Measurements from ENCODE around the gene ANKRD53.
"Not testable (repeated sequence)": the region's sequence is repeated elsewhere in the genome, so short reads cannot be mapped to it uniquely, and the experiment has no call there.

ANKRD53 gene

DNA sequence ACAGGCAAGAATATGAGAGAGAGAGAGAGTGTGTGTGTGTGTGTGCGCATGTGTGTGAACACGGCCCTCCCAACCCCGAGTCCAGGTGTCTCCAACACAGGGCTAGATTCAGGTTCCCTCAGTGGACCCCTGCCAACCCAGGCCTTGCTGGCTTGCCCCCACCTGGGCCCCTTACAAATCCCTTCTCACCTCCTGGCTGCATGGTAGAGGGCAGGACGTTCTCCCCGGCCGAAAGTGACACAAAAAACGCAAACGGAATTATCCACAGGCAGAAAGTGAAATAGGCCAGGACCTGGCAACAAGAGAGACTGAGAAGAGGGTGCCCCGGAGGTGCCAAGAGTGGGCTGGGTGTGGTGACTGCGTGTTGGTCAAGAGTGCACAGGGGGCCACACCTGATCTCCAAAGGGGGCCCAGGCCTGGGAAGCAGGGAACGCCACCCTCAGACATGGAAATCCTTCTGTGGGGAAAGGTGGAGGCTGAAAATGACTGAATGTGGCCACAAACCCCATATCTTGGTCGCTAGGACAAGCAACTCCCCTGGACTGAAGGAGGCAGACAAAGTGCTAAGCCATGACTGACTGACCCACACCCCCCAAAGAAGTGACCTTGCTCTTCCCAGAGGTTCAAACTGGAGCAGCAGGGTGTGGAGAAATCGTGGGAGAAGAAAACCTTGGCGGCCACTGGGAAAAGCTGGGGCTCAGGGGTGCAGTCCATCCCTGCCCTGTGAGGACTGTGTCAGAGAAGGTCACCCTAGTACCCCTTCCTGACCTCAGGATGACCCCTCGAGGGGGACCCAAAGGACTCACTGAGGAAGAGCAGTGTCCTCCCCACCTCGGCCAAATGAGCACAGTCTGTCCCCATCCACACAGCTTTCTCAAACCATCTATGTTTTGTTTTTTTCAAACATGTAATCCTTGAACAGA is 10.6 kb downstream of the ANKRD53 start:
- DNase-seq (ENCODE audit: extremely low read depth in 1 of 2, low read depth in 1 of 2) = no peak

DNA sequence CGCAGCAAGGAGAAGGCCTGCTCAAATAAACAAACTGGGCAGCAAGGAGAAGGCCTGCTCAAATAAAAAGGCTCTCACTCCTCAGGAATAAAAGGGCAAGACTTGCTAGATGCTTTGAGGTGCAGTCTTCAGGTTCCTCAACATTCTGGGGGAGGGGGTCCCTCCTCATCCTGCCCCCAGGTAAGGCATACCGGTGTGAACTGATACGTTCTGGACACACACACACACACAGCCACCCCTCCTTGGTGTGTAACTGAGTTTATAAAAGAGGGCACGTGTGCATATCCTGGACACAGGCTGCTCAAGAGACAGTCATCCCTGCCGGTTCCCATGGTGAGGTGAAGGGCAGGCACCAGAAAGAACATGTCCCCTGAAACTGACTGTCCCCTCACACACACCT is 11.8 kb downstream of the ANKRD53 start:
- no peak for DNase-seq (ENCODE audit: extremely low read depth in 1 of 2, low read depth in 1 of 2)

DNA sequence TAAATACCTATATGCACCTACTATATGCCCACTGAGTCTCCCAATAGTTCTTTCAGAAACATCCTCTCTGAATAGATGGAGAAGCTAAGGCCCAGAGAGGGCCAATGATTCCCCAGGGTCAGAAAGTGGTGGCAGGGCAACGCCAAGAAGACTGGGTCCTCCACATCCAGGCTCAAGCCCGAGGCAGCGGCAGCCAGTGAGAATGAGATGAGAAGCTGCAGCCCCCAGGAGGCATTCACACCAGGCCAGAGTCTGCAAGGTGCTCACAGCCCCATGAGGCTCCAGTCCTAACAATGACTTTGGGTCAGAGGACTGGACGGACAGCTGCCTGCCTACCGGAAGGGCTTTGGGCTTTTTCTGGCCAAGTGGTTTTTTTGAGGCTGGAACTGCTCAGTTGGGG is 12.7 kb downstream of the ANKRD53 start:
- no peak for DNase-seq (ENCODE audit: extremely low read depth in 1 of 2, low read depth in 1 of 2)

DNA sequence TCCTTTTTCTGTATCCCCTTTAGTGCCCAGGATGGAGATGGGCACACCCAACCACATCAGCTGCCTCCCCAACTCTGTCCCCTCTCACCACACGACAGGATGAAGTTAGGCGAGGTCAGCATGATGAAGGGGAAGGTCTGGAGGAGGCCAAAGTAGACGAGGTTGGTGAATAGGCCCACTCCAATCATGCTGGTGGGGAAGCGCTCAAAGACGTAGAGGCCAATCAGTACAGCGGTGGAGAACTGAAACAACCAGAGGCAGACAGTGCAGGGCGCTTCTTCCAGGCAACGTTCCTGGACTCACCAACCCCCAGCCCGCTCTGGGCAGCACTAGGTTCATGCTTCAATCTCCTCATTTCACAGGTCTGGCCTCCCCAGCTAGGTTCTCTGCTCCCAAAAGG is 13.3 kb downstream of the ANKRD53 start:
- no peak for DNase-seq (ENCODE audit: extremely low read depth in 1 of 2, low read depth in 1 of 2)

DNA sequence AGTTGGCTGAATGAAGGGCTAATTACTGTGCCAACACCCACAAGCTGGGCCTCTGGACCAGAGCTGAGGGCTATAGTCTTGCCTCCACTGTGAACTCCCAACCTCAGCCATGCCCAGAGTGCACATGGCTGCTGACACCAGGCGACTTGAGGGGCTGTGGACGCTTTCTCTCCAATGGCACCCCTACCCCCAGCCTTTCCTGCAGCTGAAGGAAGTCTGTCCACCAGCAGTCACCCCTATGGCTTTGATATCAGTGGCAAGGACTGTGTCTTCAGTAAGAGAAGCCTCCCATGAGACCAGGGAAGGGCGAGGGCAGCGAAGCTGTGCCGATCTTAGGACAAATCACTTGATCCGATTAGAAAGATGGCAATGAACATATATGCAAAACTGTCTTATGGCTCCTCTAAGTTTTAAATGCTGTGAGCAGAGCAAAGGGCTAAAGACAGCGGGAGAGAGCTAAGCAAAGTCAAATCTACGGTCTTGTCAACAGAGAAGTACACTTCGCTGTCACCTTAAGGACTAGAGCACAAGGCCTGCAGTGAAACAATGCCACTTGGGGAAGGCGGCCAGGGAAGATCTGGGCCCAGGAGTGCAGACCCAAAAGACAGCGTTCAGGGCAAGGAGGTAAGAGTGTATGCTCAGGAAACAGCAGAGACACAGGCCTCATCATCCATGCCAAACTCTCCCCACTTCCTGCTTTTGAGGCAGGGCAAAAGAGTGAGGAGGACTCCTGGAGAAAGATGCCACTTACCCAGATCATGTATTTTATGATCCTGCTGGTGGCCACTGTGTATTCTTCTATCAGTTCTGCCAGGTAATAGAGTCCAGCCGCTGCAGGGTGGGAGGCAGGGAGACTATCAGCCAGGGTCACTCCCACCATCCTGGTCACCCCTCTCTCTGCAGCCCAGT is 14.8 kb downstream of the ANKRD53 start:
- no peak for DNase-seq (ENCODE audit: extremely low read depth in 1 of 2, low read depth in 1 of 2)

DNA sequence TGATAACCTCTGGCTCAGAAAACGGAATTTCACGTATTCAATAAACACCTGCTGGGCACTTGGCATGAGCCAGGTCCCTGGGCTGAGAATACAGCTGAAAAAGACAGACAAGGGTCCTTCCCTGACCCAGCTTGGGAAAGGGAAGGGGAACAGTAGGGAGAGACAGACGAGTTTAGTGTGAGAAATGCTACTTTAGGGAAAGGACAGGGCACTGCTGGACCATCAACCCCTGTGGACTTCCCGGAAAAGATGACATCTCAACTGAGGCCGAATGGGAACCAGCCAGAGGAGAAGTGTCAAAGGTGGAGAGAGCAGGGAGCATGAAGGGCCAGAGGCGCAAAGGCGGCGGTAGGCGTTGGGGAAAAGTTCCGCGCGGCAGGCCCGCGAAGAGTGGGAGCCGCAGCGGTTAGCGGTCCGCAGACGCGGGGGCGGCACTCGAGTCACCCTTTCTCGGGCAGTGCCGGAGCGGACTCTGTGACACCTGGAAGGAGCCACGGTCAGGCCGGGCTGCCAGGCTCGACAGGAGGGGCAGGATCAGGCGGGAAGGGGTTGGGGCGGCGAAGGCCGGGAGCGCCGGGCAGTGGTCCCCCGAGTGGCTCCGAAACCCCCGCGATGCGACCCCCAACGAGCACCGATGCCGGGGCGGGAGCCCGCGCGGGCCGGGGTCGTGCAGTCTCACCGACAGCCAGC is 15.7 kb downstream of the ANKRD53 start:
- DNase-seq (ENCODE audit: extremely low read depth in 1 of 2, low read depth in 1 of 2) = no peak

DNA sequence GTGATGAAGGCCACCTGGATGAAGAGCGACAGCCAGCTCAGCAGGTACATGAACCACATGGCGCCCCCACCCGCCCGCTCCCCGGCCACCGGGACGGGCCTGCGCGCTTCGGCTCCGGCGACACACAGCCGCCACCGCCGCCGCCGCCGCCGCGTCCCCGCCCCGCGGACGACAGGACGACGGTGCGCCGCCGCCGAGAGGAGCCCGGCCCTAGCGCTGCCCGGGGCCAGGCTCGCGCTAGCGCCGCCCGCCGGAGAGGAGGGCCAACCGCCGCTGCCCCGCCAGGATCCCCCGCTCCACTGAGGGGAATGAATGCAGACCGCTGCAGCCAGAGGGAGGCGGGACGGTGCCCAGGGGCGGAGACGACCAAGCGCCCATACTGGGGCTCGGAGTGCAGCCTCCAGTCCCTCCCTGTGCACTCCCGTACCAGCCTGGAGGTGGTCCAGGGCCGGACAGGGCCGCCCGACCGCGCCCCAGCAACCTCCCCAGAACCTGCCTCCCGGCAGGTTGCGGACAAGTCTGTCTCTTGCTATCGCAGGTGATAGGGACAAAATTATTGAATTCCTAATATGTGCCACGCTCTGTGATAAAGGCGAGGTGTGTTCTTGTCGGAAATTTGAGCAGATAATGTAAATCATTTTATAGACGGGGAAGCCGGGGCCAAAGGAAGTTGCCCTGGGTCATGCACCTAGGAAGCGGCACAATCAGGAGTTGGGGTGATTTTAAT is 16.4 kb downstream of the ANKRD53 start, which contains the start of gene TEX261:
TSS of gene TEX261 (minus strand) at position 175 of the 727 bp plus-strand sequence. CDS start at position 59, 116 bp downstream.
- peak; percentile 71 to 86 for DNase-seq (ENCODE audit: extremely low read depth in 1 of 2, low read depth in 1 of 2)

DNA sequence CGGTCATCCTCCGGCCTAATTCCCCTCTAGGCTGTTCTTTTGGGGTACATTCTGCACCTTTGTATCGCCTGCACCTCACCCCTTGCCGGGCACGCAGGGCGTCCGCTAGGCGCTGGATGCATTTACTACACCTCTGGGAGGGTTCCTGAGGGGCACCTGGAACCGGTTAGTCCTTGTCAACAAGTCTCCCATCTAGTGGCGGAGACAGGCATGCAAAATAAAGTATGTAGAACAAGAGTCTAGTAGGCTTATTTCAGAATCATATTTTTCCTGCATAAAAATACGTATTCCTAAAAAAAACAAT is 16.9 kb downstream of the ANKRD53 start:
- DNase-seq (ENCODE audit: extremely low read depth in 1 of 2, low read depth in 1 of 2) = peak in 1 of 2 donors; percentile 21

DNA sequence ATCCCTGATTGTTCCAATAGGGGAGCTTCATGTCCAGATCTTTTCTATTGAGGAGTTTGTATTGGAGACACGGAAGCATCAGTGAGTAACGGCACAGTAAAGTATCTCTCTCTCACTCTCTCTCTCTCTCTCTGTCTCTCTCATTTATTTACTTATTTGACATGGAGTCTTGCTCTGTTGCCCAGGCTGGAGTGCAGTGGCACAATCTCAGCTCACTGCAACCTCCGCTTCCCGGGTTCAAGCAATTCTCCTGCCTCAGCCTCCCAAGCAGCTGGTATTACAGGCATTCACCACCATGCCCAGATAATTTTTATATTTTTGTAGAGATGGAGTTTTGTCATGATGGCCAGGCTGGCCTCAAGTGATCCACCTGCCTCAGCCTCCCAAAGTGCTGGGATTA is 20.5 kb downstream of the ANKRD53 start:
- DNase-seq (ENCODE audit: extremely low read depth in 1 of 2, low read depth in 1 of 2) = not testable (repeated sequence)

DNA sequence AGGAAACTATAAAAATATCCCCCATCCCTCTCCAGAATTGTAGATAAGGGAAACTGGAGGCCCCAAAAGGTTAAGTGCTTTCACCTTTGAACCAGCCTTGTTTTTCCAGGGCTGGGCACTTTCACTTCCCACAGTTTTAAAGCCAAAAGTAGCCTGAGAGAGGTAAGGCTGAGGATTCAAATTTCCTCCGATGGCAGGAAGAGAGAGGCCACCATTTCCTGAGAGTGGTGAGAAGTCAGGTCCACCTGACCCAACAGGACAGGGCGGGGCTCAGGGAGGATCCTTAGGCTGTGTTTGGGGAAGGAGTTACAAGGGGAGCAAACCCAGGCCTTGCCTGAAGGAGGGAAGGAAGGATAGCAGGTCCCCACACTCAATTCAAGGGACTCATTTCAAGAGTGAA is 20.9 kb downstream of the ANKRD53 start:
- no peak for DNase-seq (ENCODE audit: extremely low read depth in 1 of 2, low read depth in 1 of 2)

DNA sequence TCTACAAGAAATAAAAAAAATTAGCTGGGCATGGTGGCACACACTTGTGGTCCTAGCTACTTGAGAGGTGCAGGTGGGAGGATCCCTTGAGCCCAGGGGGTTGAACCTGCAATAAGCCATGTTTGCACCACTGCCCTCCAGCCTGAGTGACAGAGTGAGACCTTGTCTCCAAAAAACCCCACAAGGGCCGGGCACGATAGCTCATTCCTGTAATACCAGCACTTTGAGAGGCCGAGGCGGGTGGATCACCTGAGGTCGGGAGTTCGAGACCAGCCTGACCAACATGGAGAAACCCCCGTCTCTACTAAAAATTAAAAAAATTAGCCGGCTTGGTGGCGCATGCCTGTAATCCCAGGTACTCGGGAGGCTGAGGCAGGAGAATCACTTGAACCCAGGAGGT is 21.5 kb downstream of the ANKRD53 start:
- DNase-seq (ENCODE audit: extremely low read depth in 1 of 2, low read depth in 1 of 2) = not testable (repeated sequence)

DNA sequence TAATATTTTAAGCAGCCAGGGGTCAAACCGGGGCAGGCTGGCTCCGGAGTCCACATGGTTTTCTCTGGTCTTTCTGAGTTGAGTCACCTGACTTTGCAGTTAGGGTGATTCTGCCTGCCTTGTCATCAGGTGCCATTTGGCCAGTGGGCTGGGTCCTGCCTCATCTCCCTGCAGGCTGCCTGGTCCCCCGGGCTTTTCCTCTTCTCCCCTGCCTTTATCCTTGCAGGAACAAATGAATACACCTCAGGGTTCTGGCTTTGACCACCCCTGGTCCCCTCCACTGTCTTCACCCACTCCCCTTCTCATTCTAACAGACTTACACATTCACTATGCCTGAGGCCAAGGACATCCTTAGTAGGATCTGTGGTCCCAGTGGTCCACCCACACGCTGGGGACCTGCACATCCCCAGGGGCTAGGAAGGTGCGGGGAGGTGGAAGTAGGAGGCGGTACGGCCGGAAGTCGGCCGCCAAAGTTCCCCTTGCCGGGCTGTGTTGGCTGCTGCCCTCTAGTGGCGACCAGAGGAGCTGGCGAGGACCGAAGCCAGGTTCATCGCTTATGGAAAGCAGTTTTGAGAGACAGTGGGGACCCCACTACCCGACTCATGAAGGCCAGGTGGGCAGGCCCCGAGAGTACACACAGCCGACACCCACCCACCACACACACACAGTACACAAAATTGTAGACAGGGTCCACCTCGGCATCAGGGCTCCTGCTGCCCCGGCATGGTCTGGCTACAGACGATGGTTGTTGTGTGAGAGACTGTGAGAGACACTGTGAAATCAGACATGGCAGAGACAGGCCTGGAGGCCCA is 22.6 kb downstream of the ANKRD53 start:
- peak; percentile 50 to 69 for DNase-seq (ENCODE audit: extremely low read depth in 1 of 2, low read depth in 1 of 2)

DNA sequence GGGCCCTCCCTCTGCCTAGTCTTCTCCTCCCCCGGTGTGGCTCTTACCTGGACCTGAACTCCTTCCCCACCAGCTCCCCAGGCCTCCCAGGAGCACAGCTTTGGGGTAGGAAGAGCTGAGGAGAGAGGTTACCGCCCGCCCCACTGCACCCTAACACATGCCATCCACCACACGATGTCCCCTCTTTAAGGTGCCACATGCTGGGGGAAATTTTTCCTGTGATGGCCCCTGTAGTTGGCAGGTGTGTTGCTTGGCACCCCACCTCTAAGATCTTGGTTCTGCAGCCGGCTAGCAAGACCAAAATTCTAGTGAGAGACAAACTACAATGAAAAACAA is 23.1 kb downstream of the ANKRD53 start:
- DNase-seq (ENCODE audit: extremely low read depth in 1 of 2, low read depth in 1 of 2) = no peak

DNA sequence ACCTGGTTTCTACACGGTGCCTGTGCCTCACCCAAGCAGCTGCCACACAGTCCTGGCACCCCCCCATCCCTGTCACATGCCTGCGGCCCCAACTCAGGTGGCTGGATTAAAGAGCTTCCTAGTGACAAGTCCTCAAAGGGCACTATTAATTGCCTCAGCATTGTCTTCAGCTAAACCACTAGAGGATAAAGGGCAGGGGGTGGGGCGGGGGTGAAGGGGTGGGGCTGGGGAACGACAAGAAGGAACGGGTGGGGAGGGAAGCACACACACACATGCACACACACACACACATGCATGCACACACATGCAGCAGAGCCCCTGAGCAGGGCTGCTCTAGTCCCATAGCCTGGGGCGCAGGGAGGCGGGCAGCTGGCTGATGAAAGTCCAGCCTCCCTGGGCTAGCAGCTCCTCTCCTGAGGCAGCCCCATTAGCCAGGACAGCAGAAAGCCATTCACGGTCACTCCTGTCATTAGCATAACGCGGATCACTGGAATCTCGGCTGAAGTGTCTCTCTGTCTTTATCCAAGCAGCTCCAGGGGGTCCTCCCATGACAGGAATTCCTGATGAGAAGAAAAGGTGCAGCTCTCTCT is 23.6 kb downstream of the ANKRD53 start:
- no peak for DNase-seq (ENCODE audit: extremely low read depth in 1 of 2, low read depth in 1 of 2)

DNA sequence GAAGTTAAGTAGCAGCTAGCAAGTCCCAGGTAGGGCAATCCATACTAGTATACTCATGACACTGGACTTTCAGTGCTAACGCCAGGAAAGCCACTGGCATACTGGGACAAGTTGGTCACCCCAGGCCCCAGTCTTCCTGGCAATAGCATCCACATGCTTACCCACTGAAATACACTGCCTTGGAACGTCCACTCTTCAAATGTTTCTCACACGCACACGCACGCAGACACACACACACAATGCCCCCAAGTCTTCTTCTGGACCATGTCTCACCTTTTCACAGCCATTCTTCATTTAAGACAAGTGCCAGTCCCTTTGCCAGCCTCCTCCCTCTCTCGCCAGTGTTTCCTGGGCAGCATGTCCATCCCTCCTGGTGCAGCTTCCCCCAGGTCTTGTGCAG is 25.0 kb downstream of the ANKRD53 start:
- DNase-seq (ENCODE audit: extremely low read depth in 1 of 2, low read depth in 1 of 2) = no peak

DNA sequence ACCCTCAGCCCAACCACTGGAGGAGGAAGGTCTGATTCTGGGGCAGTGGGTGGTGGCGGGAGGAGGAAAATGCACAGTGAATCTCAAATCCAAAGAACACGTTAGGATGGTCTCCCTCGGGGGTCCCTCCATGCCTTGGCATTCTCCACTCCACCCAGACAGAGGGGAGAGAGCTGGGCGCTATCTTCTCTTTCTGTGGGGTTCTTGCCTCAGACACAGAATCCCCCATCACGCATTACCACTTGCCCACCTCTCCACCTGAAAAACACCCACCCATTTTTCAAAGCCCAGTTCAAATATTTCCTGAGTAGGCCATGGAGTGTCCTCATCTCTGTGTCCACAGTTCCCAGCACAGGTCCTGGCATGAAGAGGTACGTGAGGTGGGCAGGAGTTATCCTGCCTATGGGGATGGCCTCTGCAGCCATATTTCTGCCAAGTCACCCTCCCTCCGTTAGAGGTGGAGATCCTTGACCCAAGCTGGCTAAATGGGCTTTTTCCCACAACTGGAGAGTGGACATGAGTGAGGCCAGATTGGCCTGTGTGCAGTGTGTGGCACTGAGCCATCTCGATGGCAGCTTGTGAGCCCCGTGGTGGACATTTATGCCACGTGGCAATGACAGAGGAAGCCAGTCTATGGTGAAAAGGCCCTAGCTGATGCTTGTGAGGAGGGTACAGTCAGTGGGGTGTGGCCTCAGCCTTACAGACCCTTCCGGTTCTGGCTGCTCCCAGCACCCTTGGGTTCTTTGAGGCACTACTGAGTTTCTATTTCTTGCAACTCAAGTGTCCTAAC is 25.7 kb downstream of the ANKRD53 start:
- DNase-seq (ENCODE audit: extremely low read depth in 1 of 2, low read depth in 1 of 2) = no peak

DNA sequence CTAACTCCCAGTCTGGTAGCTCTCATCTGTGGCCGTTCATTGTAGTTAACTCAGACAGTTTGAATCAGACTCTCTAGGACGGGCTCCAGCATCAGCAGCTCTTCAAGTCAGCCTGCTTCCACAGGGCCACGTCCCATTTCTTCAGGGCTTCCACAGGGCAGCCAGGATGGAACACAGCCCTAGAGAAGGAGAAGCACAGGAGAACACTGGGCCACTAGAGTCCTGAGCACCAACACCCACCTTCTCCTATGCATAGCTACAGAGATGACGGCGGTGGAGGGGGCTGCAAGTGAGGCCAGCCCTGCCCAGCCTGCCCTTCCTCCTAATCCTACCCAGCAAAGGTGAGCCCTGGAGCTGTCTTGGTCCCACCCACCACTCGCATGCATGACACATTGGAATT is 26.4 kb downstream of the ANKRD53 start:
- DNase-seq (ENCODE audit: extremely low read depth in 1 of 2, low read depth in 1 of 2) = no peak

DNA sequence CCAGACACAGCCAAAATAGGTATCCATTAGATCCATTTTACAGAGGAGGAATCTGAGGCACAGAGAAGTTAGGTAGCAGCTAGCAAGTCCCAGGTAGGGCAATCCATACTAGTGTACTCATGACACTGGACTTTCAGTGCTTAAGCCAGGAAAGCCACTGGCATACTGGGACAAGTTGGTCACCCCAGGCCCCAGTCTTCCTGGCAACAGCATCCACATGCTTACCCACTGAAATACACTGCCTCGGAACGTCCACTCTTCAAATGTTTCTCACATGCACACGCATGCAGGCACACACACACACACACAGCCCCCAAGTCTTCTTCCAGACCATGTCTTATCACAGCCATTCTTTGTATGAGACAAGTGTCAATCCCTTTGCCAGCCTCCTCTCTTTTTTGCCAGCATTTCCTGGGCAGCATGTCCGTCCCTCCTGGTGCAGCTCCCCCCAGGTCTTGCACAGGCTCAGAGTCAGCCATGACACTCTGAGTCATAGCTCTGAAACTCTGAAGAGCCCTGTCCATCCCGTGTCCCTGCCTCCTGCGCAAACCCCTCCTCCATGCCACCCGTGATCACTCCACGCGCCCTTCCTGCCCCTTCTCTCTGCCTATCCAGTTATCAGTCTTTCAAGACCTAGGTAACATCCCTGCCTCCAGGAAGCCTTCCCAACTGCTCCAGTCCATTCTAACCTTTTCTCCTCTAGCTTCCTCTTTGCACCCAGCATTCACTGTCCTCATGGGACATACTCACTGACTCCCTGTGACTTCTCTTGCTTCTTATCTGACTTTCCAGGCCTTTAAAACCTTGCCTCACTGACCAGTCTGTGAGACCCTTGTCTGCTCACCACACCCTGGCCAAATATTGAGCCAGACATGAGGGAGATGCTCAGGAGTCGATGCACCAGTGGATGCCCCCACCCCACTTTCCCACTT is 27.1 kb downstream of the ANKRD53 start:
- DNase-seq (ENCODE audit: extremely low read depth in 1 of 2, low read depth in 1 of 2) = no peak

Measured in activated CD8-positive, alpha-beta memory T cell treated with anti-CD3 and anti-CD28 coated beads for 1 hour (primary cell).